GM10248 (cell line): ENCODE results near the gene NPL.

ENCODE experiments used
- CTCF ChIA-PET: fragments of 300-600 bp; sonication (Branson Sonifier 250); formaldehyde crosslinking; extraction: SDS; loops from one replicate; lab custom pipeline; 2021; ENCODE audit warnings: antibody characterized with exemption; lab: Yijun Ruan, JAX
- POLR2A ChIA-PET: fragments of 350-650 bp; sonication (Branson Sonifier 250); formaldehyde crosslinking; extraction: SDS; loops from one replicate; lab custom pipeline; 2020; ENCODE audit warnings: antibody characterized with exemption; lab: Yijun Ruan, JAX
- DNase-seq: peaks from one replicate; pipeline ENCODE4 v3.0.0; 2012; ENCODE audit errors: extremely low spot score
- CTCF ChIP-seq: IDR thresholded peaks from 2 replicates; pipeline ENCODE4 v1.5.1; 2012; ENCODE audit warnings: mild to moderate bottlenecking, low read depth; ENCODE audit errors: extremely low read depth, missing control alignments, control extremely low read depth

NPL gene

DNA sequence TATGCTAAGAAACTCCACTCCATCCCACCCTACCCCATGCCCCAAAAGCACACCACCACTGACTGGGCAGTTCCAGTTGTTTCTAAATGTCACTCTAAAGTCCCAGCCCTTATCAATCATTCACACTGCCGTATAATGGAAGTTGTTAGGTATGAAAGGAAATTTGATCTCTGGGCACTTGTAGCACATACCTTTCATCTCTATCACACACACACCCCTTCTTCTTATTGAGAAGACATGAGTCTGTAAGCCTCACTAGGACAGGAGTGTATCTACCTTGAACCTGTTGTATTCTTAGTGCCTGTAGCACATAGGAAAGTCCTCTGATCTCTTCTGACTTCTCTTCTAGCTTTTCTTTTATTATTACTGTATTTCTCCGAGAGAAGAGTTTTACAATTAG is 27.3 kb downstream of the NPL start:
- no peak for DNase-seq
- TF ChIP-seq CTCF: no peak
- ChIA-PET POLR2A (no interaction called here), CTCF (no interaction called here)

DNA sequence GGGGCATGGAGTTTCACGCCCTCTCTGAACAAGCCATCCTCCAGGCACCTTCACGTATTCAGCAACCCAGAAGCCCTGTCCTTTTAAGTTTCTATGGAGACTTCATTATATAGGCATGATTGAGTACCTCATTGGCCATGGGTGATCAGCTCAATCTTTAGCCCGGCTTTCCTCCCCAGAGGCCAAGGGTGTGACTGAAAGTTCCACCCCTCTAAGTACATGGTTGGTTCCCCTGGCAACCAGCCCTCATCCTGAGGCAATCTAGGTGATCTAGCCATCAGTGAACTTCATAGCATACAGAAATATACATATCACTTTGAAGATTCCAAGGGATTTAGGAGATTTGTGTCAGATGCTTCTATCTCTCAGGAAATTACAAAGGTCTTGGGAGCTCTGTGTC is 28.2 kb downstream of the NPL start:
- no peak for TF ChIP-seq CTCF
- DNase-seq: no peak
- ChIA-PET POLR2A (no interaction called here), CTCF (interaction anchor here (0.7 to 1.3 kb wide), 3 partner anchors 8 to 36 kb away, joined by 3 read pairs; no protein-coding TSS in a partner anchor)

- TF ChIP-seq CTCF: no peak
- CTCF ChIA-PET: interaction anchor here (1.0 to 2.4 kb wide), 4 partner anchors 21 to 225 kb away, joined by 3 to 10 read pairs (median 4); no protein-coding TSS in a partner anchor
- DNase-seq: no peak
- POLR2A ChIA-PET: no interaction called here
Observed at GRCh38 chr1:182823220-182823619, 33.6 kb downstream of the NPL start.

- CTCF ChIA-PET: interaction anchor here (1.1 to 1.3 kb wide), 2 partner anchors 8 to 45 kb away, joined by 3 to 4 read pairs; no protein-coding TSS in a partner anchor
- POLR2A ChIA-PET: no interaction called here
Observed at GRCh38 chr1:182826892-182827291, 37.3 kb downstream of the NPL start.

DNA sequence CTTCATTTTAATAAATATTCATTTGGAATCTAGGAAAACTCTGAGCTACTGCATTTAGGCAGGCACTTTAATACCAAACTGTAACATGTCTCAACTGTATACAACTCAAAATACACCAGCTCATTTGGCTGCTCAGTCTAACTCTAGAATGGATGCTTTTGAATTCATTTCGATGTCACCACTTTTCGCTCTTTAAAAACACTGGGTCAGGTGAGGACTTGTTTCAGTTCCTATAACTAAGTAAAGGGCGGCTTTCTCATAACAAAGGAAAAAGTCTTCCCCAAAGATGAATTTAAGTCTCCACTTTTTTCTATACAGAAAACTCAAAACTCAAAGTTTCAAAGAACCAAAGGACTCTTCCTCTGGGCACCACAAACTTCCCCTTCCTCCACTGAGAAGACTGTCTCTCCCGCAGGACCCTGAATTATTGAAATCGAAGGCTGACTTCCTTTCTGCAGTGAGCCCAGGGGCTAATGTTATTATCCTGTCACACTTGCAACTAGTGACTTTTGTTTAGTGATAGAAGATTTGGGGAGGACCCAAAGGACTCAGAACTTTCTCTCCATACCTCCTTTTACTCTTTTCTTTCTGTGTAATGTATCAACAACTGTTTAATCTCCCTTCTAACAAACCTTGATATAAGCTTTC is 39.8 kb downstream of the NPL start:
- ChIA-PET POLR2A (interaction anchor here (0.5 to 0.6 kb wide), 2 partner anchors 9 to 774 kb away, joined by 3 to 4 read pairs; no protein-coding TSS in a partner anchor), CTCF (interaction anchor here (1.0 to 2.0 kb wide), 7 partner anchors 10 to 234 kb away, joined by 3 to 8 read pairs (median 4); no protein-coding TSS in a partner anchor)
- DNase-seq: peak; percentile 39
- no peak for TF ChIP-seq CTCF

More at GRCh38 chr1:182826892-182827291, 37.3 kb downstream of the NPL start:
- no peak for DNase-seq
- TF ChIP-seq CTCF: no peak

DNA sequence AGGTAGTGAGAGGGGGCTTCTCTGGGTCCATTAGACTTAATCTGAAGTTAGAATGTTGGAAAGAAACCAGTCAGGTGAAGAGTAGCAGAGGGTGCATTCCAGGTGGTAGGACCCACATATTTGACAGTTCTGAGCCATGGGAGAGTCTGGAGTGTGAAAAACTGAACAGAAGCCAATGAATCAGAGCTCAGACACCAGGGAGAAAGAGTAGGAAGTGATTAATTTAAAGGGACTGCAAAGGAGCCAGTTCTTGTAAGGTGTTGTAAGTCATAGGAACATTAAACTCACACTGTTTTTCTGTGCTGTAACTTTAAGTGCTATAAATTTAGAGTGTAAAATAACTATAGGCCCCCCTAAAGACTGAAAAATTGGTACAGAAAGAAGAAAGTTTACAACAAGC is 43.7 kb downstream of the NPL start:
- CTCF ChIA-PET: no interaction called here

More for the DNA sequence above, 43.7 kb downstream of the NPL start:
- POLR2A ChIA-PET: no interaction called here
- no peak for TF ChIP-seq CTCF
- no peak for DNase-seq
